Prostate gland (tissue), 2 donors: Measurements from ENCODE around the gene C10orf62. TPM values are rescaled to one million over a fixed set of nuclear protein-coding genes. Genes with fewer than 3 reads are reported as not detected.

ENCODE experiments used
- DNase-seq: peaks from one replicate; pipeline ENCODE4 v3.0.0-alpha.2; 2019; ENCODE audit warnings: low spot score
- H3K27ac ChIP-seq, 2 donors: fragments of 200-600 bp; sonication (generic); 2 replicates each; pipeline ENCODE4 v1.5.1; 2017 to 2019
- H3K27me3 ChIP-seq: fragments of 200-600 bp; sonication (generic); replicated peaks from 2 replicates; pipeline ENCODE4 v1.5.1; 2019; ENCODE audit not compliant: insufficient read depth
- H3K36me3 ChIP-seq, 2 donors: fragments of 200-600 bp; sonication (generic); 1 replicate in 1 of 2; 2 replicates in 1 of 2; pipeline versions ENCODE4 v1.5.1 to v1.8.1; 2017 to 2019
- H3K4me1 ChIP-seq: fragments of 200-600 bp; sonication (generic); replicated peaks from 2 replicates; pipeline ENCODE4 v1.5.1; 2019
- H3K4me3 ChIP-seq, 2 donors: fragments of 200-600 bp; sonication (generic); 2 replicates each; pipeline ENCODE4 v1.5.1; 2017 to 2019
- H3K9me3 ChIP-seq: fragments of 200-600 bp; sonication (generic); 2 replicates; pipeline ENCODE4 v1.5.1; 2017
- CTCF ChIP-seq, 4 experiments: fragments of 200-600 bp in 2 of 4; fragments of 450-650 bp in 2 of 4; sonication (generic) in 2 of 4; IDR thresholded peaks; 1 replicate in 3 of 4; 2 replicates in 1 of 4; pipeline ENCODE4 v1.5.1; 2016 to 2019; ENCODE audit warnings: antibody characterized with exemption in 4 of 4, mild to moderate bottlenecking in 2 of 4, moderate library complexity in 2 of 4
- POLR2A ChIP-seq: fragments of 450-650 bp; IDR thresholded peaks from one replicate; pipeline ENCODE4 v1.6.1; 2016; ENCODE audit warnings: antibody characterized with exemption, mild to moderate bottlenecking
- POLR2AphosphoS5 ChIP-seq: sonication (generic); formaldehyde crosslinking; IDR thresholded peaks from one replicate; pipeline ENCODE4 v1.6.1; 2017; ENCODE audit warnings: antibody characterized with exemption
- WGBS: methylation state at CpG from one replicate; pipeline ENCODE4 v1.1.5; 2018; 5-methylcytosine and 5-hydroxymethylcytosine counted together
- intact Hi-C: fragments of 100-400 bp; cut with DNase I; formaldehyde crosslinking; loops from one replicate; pipeline ENCODE4 v1.14.2; 2022
- total RNA-seq, 2 donors: library from RNA; depleted of rRNA; stranded (reverse); fragments of >200 nt; gene quantifications; one replicate each; pipeline ENCODE4 v1.1.0, GENCODE V29; 2016

C10orf62 gene
- total RNA-seq, 2 donors from 2014 or later, result 14.0 TPM; not detected in 1

- Histone ChIP-seq H3K27ac (no peak overlapping the region), H3K9me3 (no peaks in the 10 kb centered on the region), H3K27me3 (no peaks in the 10 kb centered on the region), H3K36me3 (no peaks in the 10 kb centered on the region), H3K4me3 (no peak overlapping the region), H3K4me1 (peaks cover 8% of the 10 kb centered on the region)
- WGBS, result 90% methylated on average over 18 of the region's 18 CpGs
- intact Hi-C loops, result no loop called here
- no peak for DNase-seq
- TF ChIP-seq CTCF (IDR thresholded peaks at IDR 0.05) (no peak), POLR2AphosphoS5 (no peak), POLR2A (no peak)
Observed at GRCh38 chr10:97546456-97547270, 42.9 kb upstream of the C10orf62 start.

GRCh38 chr10:97547271-97547600, 42.3 kb upstream of the C10orf62 start:
- 71% methylated on average over 4 of the region's 4 CpGs for WGBS
- Histone ChIP-seq H3K36me3 (no peaks in the 10 kb centered on the region), H3K4me1 (peaks cover 4% of the 10 kb centered on the region), H3K4me3 (no peak overlapping the region), H3K27ac (no peak overlapping the region), H3K27me3 (no peaks in the 10 kb centered on the region), H3K9me3 (no peaks in the 10 kb centered on the region)
- TF ChIP-seq POLR2AphosphoS5 (no peak), POLR2A (no peak), CTCF (IDR thresholded peaks at IDR 0.05) (no peak)
- DNase-seq, result no peak
- intact Hi-C loops, result no loop called here

- Histone ChIP-seq H3K27ac (no peak overlapping the region), H3K9me3 (no peaks in the 10 kb centered on the region), H3K4me3 (no peak overlapping the region), H3K27me3 (no peaks in the 10 kb centered on the region), H3K36me3 (no peaks in the 10 kb centered on the region), H3K4me1 (peaks cover 1% of the 10 kb centered on the region)
- WGBS, result 33% methylated on average over 4 of the region's 4 CpGs
- no peak for DNase-seq
- TF ChIP-seq CTCF (IDR thresholded peaks at IDR 0.05) (no peak), POLR2AphosphoS5 (no peak), POLR2A (no peak)
- intact Hi-C loops, result no loop called here
Observed at GRCh38 chr10:97547962-97548361, 41.6 kb upstream of the C10orf62 start.

- Histone ChIP-seq H3K36me3 (no peaks in the 10 kb centered on the region), H3K27ac (peak overlapping the region in 1 of 2 donors; percentile 76), H3K9me3 (no peaks in the 10 kb centered on the region), H3K4me1 (no peaks in the 10 kb centered on the region), H3K27me3 (no peaks in the 10 kb centered on the region), H3K4me3 (no peak overlapping the region)
- 80% methylated on average over 13 of the region's 13 CpGs for WGBS
- DNase-seq, result no peak
- TF ChIP-seq POLR2A, result no peak
- no peak for TF ChIP-seq CTCF (IDR thresholded peaks at IDR 0.05)
- TF ChIP-seq POLR2AphosphoS5, result no peak
- intact Hi-C loops, result no loop called here
Observed at GRCh38 chr10:97548828-97549455, 40.6 kb upstream of the C10orf62 start.
